HG03025 (cell line): ENCODE results near the gene RNLS.

ENCODE experiments used
- ATAC-seq: cut with Tn5 transposase; IDR thresholded peaks from one replicate; pipeline ENCODE4 v1.9.1; 2021; ENCODE audit warnings: mild to moderate bottlenecking, moderate library complexity; ENCODE audit not compliant: unreplicated experiment, low FRiP score

RNLS gene

GRCh38 chr10:88553116-88553752, 29.9 kb downstream of the RNLS start:
- ATAC-seq, result no peak

- no peak for ATAC-seq
Measured at GRCh38 chr10:88551246-88551645, 31.9 kb downstream of the RNLS start.

GRCh38 chr10:88546497-88546896, 36.6 kb downstream of the RNLS start:
- ATAC-seq, result no peak

- no peak for ATAC-seq
Measured at GRCh38 chr10:88545359-88545758, 37.8 kb downstream of the RNLS start.

GRCh38 chr10:88544140-88544870, 38.8 kb downstream of the RNLS start:
- ATAC-seq, result no peak

GRCh38 chr10:88542522-88542921, 40.6 kb downstream of the RNLS start:
- ATAC-seq, result no peak

- no peak for ATAC-seq
Measured at GRCh38 chr10:88541116-88541626, 41.9 kb downstream of the RNLS start.

GRCh38 chr10:88540351-88540750, 42.8 kb downstream of the RNLS start:
- ATAC-seq, result no peak

GRCh38 chr10:88538048-88538447, 45.1 kb downstream of the RNLS start:
- ATAC-seq, result no peak

- no peak for ATAC-seq
Measured at GRCh38 chr10:88537322-88537721, 45.8 kb downstream of the RNLS start.

GRCh38 chr10:88536437-88536836, 46.7 kb downstream of the RNLS start:
- no peak for ATAC-seq

- ATAC-seq, result no peak
Measured at GRCh38 chr10:88534072-88534665, 48.9 kb downstream of the RNLS start.

GRCh38 chr10:88531392-88532052, 51.6 kb downstream of the RNLS start:
- no peak for ATAC-seq

- ATAC-seq, result no peak
Measured at GRCh38 chr10:88530629-88531391, 52.3 kb downstream of the RNLS start.

- no peak for ATAC-seq
Measured at GRCh38 chr10:88530093-88530492, 53.0 kb downstream of the RNLS start.

- no peak for ATAC-seq
Measured at GRCh38 chr10:88528806-88529570, 54.1 kb downstream of the RNLS start.

- no peak for ATAC-seq
Measured at GRCh38 chr10:88528201-88528600, 54.9 kb downstream of the RNLS start.

GRCh38 chr10:88527245-88527644, 55.9 kb downstream of the RNLS start:
- no peak for ATAC-seq

- ATAC-seq, result no peak
Measured at GRCh38 chr10:88526501-88527105, 56.5 kb downstream of the RNLS start.
